Measurements from ENCODE around the gene PNPO.
A peak's percentile ranks its signal among the peaks of the same experiment; 100 is the strongest.
"Not testable (repeated sequence)": the region's sequence is repeated elsewhere in the genome, so short reads cannot be mapped to it uniquely, and the experiment has no call there.

The PNPO gene

DNA sequence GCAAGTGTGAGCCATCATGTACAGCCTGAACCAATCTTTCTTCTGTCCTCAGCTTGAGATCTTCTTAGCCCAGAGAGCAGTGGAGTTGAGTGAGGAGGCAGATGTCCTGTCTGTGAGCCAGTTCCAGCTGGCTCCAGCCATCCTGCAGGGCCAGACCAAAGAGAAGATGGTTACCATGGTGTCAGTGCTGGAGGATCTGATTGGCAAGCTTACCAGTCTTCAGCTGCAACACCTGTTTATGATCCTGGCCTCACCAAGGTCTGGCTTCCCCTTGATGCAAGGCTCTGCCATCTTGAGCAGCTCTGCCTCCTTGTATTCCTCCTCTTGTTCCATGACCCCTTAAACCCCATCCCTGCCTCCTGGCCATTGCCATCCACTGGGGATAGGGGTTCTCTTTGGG is 39.2 kb downstream of the PNPO start:
- DNase-seq: no peak

- no peak for DNase-seq
Observed at GRCh38 chr17:47981462-47981861, 40.1 kb downstream of the PNPO start.

DNA sequence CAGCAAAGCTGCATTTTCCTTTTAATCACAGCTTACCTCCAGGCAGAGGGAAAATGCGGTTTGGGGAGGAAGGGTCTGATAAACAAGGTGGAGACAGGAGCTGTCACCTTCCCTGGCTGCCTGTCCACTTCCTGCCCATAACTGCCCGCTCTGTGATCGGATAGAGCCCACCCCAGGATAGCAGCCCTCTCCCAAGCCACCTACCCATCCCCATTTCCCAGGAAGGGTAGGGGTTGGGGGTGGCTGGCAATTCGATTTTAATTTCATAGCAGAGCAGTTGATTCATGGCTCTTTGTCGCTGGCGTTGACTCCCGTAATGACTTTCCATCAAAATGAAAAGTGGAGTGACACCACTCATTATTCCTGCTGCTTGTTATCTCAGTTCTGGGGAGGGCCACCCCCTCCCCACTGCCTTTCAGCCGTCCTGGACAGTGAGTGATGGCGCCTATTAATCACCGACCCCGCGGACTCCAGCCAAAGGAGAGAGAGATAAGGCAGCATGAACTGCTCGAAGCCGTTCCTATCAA is 40.8 kb downstream of the PNPO start:
- DNase-seq: no peak

DNA sequence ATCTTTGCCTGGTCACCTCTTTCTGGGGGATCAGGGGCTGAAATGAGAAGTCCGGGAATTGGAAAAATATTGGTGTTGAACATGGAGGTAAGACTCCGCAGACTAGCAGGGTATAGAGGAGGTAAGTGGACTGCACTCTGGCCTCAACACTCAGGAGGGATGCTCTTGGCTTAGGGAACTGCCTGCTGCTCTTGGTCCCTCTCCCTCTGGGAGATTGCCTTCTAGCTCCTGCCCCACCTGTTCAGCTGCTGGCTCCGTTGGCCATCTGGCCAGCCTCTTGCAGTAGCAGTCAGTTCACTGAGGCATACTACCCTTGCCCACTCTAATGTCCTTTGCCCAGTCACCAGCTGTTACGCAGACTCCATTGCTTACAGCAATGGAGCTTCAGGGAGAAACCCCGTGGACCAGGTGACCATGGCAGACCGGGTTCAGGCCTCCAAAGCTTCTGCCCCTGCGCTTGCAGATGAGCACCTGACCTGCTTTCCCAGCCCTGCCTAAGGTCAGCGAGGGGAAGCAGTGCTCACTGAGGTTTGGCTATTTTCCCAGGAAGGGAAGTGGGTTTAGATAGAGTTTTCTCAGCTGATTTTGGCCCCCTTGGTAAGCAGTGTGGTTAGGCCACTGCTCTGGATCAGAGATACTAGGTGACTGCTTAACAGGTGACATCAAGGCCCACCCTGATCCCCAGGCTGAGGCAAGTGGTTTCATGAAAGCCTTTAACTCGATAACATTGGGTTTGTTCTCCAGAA is 41.4 kb downstream of the PNPO start:
- DNase-seq: no peak

DNA sequence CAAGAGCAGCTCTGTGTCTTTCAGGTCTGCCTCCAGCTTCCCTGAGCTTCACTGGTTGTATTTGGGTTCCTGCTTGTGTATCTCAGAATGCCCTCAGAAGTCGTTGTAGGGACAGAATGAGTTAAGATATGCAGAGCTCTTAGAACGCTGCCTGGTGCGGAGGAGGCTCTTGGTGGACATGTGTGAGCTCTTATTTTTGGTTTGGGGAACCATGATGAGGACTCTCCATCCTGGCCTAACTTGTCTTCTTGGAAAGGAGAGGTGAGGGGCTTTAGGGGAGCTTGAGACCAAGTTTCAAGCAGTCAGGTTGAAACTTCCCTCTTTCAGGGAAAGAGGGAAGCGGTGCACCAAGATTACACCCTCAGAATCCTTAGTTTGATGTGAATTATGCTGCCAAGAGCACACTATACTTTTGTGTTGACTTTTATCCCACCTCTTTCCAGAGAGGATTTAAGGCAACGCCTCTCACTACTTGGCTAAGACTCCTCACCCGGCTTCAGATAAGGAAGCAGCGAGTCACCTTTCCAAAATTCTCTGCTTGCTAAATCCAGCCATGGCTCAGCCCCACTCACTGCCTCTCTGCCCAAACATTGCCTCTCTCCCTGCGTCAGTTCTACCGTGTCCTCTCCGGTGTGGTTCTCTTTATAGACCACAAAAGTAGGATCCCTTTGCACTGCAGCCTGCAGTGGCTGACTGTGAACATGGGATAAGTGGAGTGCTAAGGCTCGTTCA is 42.3 kb downstream of the PNPO start:
- DNase-seq: no peak

DNA sequence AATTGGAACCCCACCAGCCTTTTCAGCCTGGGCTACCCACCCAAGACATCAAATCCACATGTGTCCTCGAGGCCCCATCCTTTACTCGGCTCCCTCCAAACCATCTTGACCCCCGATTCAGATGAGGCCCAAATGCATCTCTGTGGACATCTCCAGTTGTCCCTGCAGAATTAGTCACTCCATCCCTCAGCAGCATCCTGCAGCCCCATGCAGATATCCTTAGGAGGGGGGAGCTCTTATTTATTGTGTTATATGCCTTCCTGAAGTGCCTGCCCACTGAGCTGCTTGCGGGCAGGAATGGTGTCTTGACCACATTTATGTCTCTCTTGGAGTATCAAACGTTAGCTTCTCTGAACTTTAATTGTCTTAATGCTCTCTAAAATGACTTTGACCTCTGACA is 45.1 kb downstream of the PNPO start:
- no peak for DNase-seq

DNA sequence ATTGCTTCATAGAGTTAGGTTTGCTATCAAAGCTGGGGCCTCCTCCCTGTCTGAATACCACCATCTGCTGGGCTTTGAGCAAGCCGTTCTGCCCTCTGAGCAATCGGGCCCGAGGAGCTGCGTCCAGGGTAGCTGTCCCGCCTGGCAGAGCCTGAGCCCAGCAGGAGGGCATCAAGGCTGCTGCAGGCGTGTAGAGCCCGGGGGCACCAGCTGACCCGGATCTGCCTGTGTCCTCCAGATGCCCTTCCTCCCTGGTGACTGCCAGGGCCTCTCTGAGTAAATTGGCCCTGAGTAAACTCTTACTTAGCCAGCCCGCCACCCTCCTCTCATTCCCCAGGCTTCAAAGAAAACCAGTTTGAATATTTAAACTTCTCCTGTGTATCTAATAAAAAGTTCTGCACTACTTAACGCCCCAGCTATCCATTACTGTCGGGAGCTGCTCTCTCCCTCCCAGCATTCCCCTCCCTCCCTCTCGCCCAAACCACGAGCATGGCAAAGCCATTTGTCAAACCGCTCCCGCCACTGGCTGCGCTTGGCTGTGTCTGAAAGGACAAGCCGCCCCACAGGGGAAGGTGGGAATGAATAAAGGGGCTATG is 46.0 kb downstream of the PNPO start:
- DNase-seq: peak in 1 of 2 donors; percentile 29

GRCh38 chr17:47988445-47988844 is 47.1 kb downstream of the PNPO start:
- not testable (repeated sequence) for DNase-seq

DNA sequence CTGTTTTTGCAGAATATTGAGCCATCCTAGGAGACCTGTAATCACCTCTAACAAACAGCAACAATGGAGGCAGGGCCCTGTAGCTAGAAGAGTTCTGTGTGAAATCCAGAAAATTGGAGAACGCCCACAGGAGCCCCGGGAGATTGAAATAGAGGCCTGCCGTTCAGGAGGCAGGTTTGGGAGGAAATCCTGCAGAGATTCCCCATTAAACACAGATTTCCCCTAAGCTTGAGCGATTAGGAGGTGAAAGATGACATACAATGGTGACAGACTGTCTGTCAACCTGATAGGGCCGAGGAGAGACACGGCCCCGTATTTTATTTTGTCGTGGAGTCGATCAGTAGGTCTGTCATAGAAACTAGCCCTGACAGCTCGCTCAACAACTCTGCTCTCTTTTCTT is 47.8 kb downstream of the PNPO start:
- no peak for DNase-seq

DNA sequence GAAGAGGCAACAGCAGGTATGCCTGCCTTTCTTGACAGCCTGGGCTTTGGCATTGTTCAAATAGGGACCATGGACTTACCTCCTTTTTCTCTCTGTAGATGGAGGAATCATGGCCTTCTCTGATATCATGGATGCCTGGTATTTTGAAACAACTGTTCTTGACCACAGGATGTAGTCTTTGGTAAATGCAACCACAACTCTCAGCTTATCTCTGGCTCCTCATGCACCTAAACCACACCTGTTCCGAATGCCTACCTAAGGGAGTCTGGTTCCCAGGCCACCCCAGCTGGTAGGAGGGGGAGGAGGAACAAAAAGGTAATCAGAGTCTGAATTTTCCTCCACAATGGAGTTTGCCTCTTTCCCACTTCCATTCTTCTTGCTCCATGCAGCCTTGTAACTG is 48.3 kb downstream of the PNPO start:
- no peak for DNase-seq

DNA sequence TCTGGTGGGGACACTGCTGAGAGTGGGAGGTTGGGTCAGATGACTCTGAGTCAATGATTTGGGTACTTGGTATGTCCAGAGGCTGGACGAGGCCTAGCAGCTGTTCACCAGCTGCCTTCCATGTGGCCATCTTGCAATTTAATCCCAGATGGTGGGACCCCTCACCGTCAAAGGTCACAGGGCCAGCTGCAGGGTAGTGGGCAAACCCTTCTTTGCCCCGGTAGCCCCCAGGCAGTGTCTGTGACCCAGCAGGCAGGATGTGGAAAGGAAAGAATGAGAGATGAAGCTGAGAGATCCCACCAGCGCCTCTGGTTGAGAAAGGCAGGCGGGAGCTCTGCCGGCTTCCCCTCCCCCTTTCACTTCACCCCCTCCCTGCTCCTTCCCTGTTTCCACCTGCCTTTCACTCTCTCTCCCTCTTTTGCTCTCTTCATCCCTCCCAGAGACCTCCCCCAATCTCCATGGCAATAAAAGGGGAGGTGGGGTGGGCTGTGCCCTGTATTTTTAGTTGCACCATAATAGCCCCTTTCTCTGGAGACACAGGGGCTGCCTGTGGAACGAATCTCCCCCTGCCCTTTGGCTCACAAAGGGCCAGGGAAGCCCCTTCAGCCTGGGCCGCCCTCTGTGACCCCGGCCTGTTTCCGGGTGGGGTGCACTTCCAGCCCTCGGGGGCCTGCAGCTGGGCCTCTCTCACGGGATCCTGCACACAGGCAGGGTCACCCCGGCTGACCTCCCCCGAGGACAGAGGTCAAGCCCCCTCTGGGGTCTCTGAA is 49.8 kb downstream of the PNPO start:
- DNase-seq: no peak

GRCh38 chr17:47992216-47992615 is 50.8 kb downstream of the PNPO start:
- no peak for DNase-seq

- no peak for DNase-seq
Observed at GRCh38 chr17:47993031-47993564, 51.7 kb downstream of the PNPO start.

GRCh38 chr17:47993964-47994363 is 52.6 kb downstream of the PNPO start:
- no peak for DNase-seq

- no peak for DNase-seq
Observed at GRCh38 chr17:47994724-47995123, 53.4 kb downstream of the PNPO start.

DNA sequence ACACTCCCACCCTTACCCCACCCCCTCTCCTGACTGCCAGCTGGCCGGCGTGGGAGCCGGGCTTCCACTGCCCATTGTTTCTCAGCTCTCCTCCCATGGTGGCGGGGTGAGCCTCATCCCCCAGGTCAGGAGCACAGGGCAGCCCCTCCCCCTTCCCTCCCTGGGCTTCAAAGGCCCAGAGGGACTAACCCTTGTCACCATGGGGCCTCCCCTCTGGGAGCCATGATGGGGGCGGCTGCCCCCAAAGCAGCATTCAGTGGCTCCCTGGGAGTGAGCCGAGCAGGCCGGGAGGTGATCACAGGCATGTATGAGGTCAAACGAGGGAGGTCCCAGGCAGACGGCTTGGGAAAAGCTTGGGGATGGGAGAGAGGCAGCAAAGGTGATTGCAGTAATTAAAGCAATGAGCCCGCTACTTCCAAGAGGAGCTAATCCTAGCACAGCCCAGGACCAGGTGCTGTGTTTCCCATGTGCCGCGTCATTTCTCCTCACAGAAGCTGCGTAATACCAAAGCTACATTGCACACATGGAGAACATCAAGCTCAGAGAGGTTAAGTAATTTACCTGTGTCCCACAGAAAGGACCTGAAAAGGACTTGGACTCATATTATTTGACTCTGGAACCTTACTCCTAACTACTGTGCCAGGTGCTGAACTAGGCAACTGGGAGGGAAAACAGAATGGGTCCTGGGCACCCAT is 54.0 kb downstream of the PNPO start:
- no peak for DNase-seq

DNA sequence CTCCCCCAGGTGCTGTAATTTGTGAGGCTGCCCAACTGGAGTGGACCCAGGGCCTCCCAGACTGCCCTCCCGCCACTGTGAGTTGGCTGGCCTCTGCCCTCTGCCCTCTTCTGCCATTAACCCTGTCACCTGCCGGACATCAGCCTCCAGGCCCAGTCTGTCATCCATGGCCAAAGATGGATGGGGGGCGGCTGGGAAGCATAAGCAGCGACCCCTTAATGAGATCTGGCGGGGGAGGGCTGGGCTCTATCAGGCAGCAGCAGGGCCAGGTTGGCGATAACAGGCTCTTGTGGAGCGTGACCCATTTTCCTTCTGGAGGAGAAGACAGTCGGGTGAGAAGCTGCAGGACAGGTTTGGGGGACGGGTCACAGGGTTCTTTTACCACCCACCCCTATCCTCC is 54.8 kb downstream of the PNPO start:
- DNase-seq: no peak

- DNase-seq: no peak
Observed at GRCh38 chr17:47997586-47997985, 56.2 kb downstream of the PNPO start.

GRCh38 chr17:47998044-47998443 is 56.7 kb downstream of the PNPO start:
- DNase-seq: no peak

Measured in hippocampal formation (tissue), 2 donors.